Measurements from ENCODE around the gene EIPR1.

Gene EIPR1

GRCh38 chr2:3169106-3169870 lies 208.3 kb downstream of the EIPR1 start:
- no peak for DNase-seq

- DNase-seq: no peak
Measured at GRCh38 chr2:3168230-3168891, 209.3 kb downstream of the EIPR1 start.

- DNase-seq: no peak
Measured at GRCh38 chr2:3163401-3163800, 214.2 kb downstream of the EIPR1 start.

GRCh38 chr2:3162442-3163077 lies 215.1 kb downstream of the EIPR1 start:
- DNase-seq: no peak

- no peak for DNase-seq
Measured at GRCh38 chr2:3160751-3161330, 216.8 kb downstream of the EIPR1 start.

GRCh38 chr2:3159782-3160545 lies 217.7 kb downstream of the EIPR1 start:
- DNase-seq: no peak

GRCh38 chr2:3154700-3155099 lies 222.9 kb downstream of the EIPR1 start:
- no peak for DNase-seq

- no peak for DNase-seq
Measured at GRCh38 chr2:3154146-3154545, 223.5 kb downstream of the EIPR1 start.

GRCh38 chr2:3151153-3151918 lies 226.3 kb downstream of the EIPR1 start:
- DNase-seq: no peak

GRCh38 chr2:3149441-3150217 lies 228.0 kb downstream of the EIPR1 start:
- DNase-seq: no peak

- DNase-seq: no peak
Measured at GRCh38 chr2:3148716-3149115, 228.9 kb downstream of the EIPR1 start.

GRCh38 chr2:3147651-3148530 lies 229.7 kb downstream of the EIPR1 start:
- no peak for DNase-seq

GRCh38 chr2:3146772-3147650 lies 230.6 kb downstream of the EIPR1 start:
- DNase-seq: no peak

GRCh38 chr2:3146175-3146574 lies 231.4 kb downstream of the EIPR1 start:
- DNase-seq: no peak

- no peak for DNase-seq
Measured at GRCh38 chr2:3145471-3146021, 232.1 kb downstream of the EIPR1 start.

GRCh38 chr2:3144856-3145255 lies 232.8 kb downstream of the EIPR1 start:
- DNase-seq: no peak

GRCh38 chr2:3143602-3144001 lies 234.0 kb downstream of the EIPR1 start:
- no peak for DNase-seq

- no peak for DNase-seq
Measured at GRCh38 chr2:3142961-3143571, 234.6 kb downstream of the EIPR1 start.
